Keratinocyte (primary cell): ENCODE data around the gene LGI4. TPM values are rescaled to one million over a fixed set of nuclear protein-coding genes. Genes with fewer than 3 reads are reported as not detected.

Experiments
- DNase-seq: peaks from one replicate; pipeline ENCODE4 v3.0.0-alpha.2; 2011; ENCODE audit warnings: low read depth, missing footprints, low spot score
- FAIRE-seq: peaks from 2 replicates; lab custom pipeline; 2011; peaks lifted over from hg19 to GRCh38; lab: Jason Lieb, UNC
- H2AFZ ChIP-seq: 2 replicates; pipeline ENCODE4 v1.6.0; 2012; ENCODE audit warnings: low read length, control low read depth, inconsistent platforms; ENCODE audit not compliant: control insufficient read depth
- H3K27ac ChIP-seq: 2 replicates; pipeline ENCODE4 v1.5.1; 2011; ENCODE audit warnings: low read length; ENCODE audit not compliant: control insufficient read depth, insufficient read depth
- H3K27me3 ChIP-seq: 3 replicates; pipeline ENCODE4 v1.6.0; 2011; ENCODE audit warnings: low read length; ENCODE audit not compliant: control insufficient read depth, insufficient read depth; ENCODE audit errors: extremely low read depth
- H3K36me3 ChIP-seq, 2 experiments: 2 replicates in 1 of 2; 3 replicates in 1 of 2; pipeline ENCODE4 v1.5.1; 2011; ENCODE audit warnings: low read length in 2 of 2, mild to moderate bottlenecking in 1 of 2; ENCODE audit not compliant: control insufficient read depth in 2 of 2, insufficient read depth in 2 of 2; ENCODE audit errors: extremely low read depth in 1 of 2
- H3K4me1 ChIP-seq: 3 replicates; pipeline ENCODE4 v1.5.1; 2011; ENCODE audit warnings: low read length; ENCODE audit not compliant: control insufficient read depth, insufficient read depth; ENCODE audit errors: extremely low read depth
- H3K4me2 ChIP-seq: 3 replicates; pipeline ENCODE4 v1.6.0; 2011; ENCODE audit warnings: low read depth, low read length; ENCODE audit not compliant: control insufficient read depth, insufficient read depth; ENCODE audit errors: extremely low read depth
- H3K4me3 ChIP-seq, 3 experiments: fragments of 200-600 bp in 1 of 3; sonication (generic) in 1 of 3; 2 replicates in 2 of 3; 3 replicates in 1 of 3; pipeline ENCODE4 v1.5.1; 2011 to 2016; ENCODE audit warnings: low read length in 3 of 3, mild to moderate bottlenecking in 3 of 3, control low read depth in 2 of 3, inconsistent platforms in 1 of 3, low read depth in 1 of 3, mixed read lengths in 1 of 3, mixed run types in 1 of 3, moderate library complexity in 1 of 3; ENCODE audit not compliant: control insufficient read depth in 2 of 3, insufficient read depth in 2 of 3; ENCODE audit errors: extremely low read depth in 1 of 3
- H3K79me2 ChIP-seq: 2 replicates; pipeline ENCODE4 v1.6.0; 2012; ENCODE audit warnings: low read length; ENCODE audit not compliant: control insufficient read depth, insufficient read depth
- H3K9ac ChIP-seq: 3 replicates; pipeline ENCODE4 v1.6.0; 2011; ENCODE audit warnings: low read length; ENCODE audit not compliant: control insufficient read depth, insufficient read depth; ENCODE audit errors: extremely low read depth
- H3K9me1 ChIP-seq: 3 replicates; pipeline ENCODE4 v1.6.0; 2011; ENCODE audit warnings: low read length; ENCODE audit not compliant: control insufficient read depth, insufficient read depth; ENCODE audit errors: extremely low read depth
- H3K9me3 ChIP-seq: 2 replicates; pipeline ENCODE4 v1.5.1; 2012; ENCODE audit warnings: low read depth, low read length; ENCODE audit not compliant: control insufficient read depth
- H4K20me1 ChIP-seq: 3 replicates; pipeline ENCODE4 v1.6.0; 2011; ENCODE audit warnings: low read length; ENCODE audit not compliant: control insufficient read depth, insufficient read depth; ENCODE audit errors: extremely low read depth
- CTCF ChIP-seq, 3 experiments: IDR thresholded peaks in 1 of 3; conservative IDR thresholded peaks in 1 of 3; optimal IDR thresholded peaks in 1 of 3; 2 replicates in 2 of 3; 3 replicates in 1 of 3; pipeline versions ENCODE3 to v1.5.1; 2011; ENCODE audit warnings: low read length in 3 of 3, mild to moderate bottlenecking in 3 of 3, moderate library complexity in 2 of 3, control low read depth in 1 of 3, inconsistent platforms in 1 of 3; ENCODE audit not compliant: insufficient read depth in 2 of 3; ENCODE audit errors: extremely low read depth in 1 of 3
- EZH2 ChIP-seq: IDR thresholded peaks from one replicate; pipeline ENCODE4 v1.6.1; 2012; ENCODE audit warnings: inconsistent platforms, mild to moderate bottlenecking, low read length, moderate library complexity
- dilution Hi-C: fragments of 300-500 bp; cut with MboI; formaldehyde crosslinking; loops from one replicate; pipeline ENCODE4 v1.7.0; 2020; ENCODE audit warnings: low sequenced_read_pairs; ENCODE audit not compliant: extremely low pct_ligation_motif_present
- polyA plus RNA-seq, 5 experiments: library from polyadenylated mRNA; depleted of rRNA in 3 of 5; stranded (reverse) in 3 of 5; stranded (forward) in 1 of 5; unstranded in 1 of 5; fragments of >200 nt; gene quantifications; 1 replicate in 1 of 5; 2 replicates in 3 of 5; 3 replicates in 1 of 5; pipeline versions ENCODE4 v1.2.1 to v1.2.3, GENCODE V29; 2011 to 2012; ENCODE audit warnings: missing spikeins in 2 of 5, low read depth in 1 of 5, low replicate concordance in 1 of 5

LGI4 gene
- polyA plus RNA-seq, 1 donor (not counting 4 experiments of a cell fraction or from before 2014, with no cell fraction given) = 0.01 TPM

GRCh38 chr19:35144600-35145436 is 10.0 kb upstream of the LGI4 start:
- no peak overlapping the region for H3K27ac ChIP-seq
- TF ChIP-seq CTCF (optimal IDR thresholded peaks at IDR 0.05 in 1 of 3, IDR thresholded peaks at IDR 0.05 in 1 of 3, conservative IDR thresholded peaks at IDR 0.05 in 1 of 3; ENCODE audit: extremely low read depth in 1 of 3, insufficient read depth in 2 of 3, low read length in 3 of 3) (no peak), EZH2 (no peak)
- dilution Hi-C loops = no loop called here
- peaks cover 19% of the 10 kb centered on the region for H3K27me3 ChIP-seq
- peaks cover 21% of the 10 kb centered on the region for H3K4me1 ChIP-seq
- peak; percentile 85 for DNase-seq
- no peaks in the 10 kb centered on the region for H3K9me1 ChIP-seq
- H3K36me3 ChIP-seq = no peaks in the 10 kb centered on the region
- H3K4me3 ChIP-seq = no peak overlapping the region
- H2AFZ ChIP-seq = peak overlapping the region; percentile 64
- H3K9ac ChIP-seq = no peak overlapping the region
- peak; percentile 56 for FAIRE-seq
- no peaks in the 10 kb centered on the region for H3K79me2 ChIP-seq
- no peaks in the 10 kb centered on the region for H3K9me3 ChIP-seq
- peak overlapping the region; percentile 30 for H3K4me2 ChIP-seq
- no peaks in the 10 kb centered on the region for H4K20me1 ChIP-seq

GRCh38 chr19:35144259-35144599 is 9.4 kb upstream of the LGI4 start:
- Histone ChIP-seq H3K4me1 (peaks cover 21% of the 10 kb centered on the region), H3K27ac (no peak overlapping the region), H3K79me2 (no peaks in the 10 kb centered on the region), H3K4me3 (no peak overlapping the region), H3K9me1 (no peaks in the 10 kb centered on the region), H3K9me3 (no peaks in the 10 kb centered on the region), H2AFZ (no peak overlapping the region), H3K36me3 (no peaks in the 10 kb centered on the region), H4K20me1 (no peaks in the 10 kb centered on the region), H3K4me2 (no peak overlapping the region), H3K27me3 (peaks cover 19% of the 10 kb centered on the region), H3K9ac (no peak overlapping the region)
- FAIRE-seq (no peak), DNase-seq (no peak)
- dilution Hi-C loops = no loop called here
- no peak for TF ChIP-seq CTCF (optimal IDR thresholded peaks at IDR 0.05 in 1 of 3, IDR thresholded peaks at IDR 0.05 in 1 of 3, conservative IDR thresholded peaks at IDR 0.05 in 1 of 3; ENCODE audit: extremely low read depth in 1 of 3, insufficient read depth in 2 of 3, low read length in 3 of 3)
- TF ChIP-seq EZH2 = peak; percentile 52
